GM18951 (cell line): ENCODE data around the gene NCAPG2.
"Not testable (repeated sequence)": the region's sequence is repeated elsewhere in the genome, so short reads cannot be mapped to it uniquely, and the experiment has no call there.

ENCODE experiments used
- POLR2A ChIP-seq: IDR thresholded peaks from 4 replicates; pipeline ENCODE4 v1.6.1; 2011; ENCODE audit warnings: mild to moderate bottlenecking; ENCODE audit not compliant: insufficient read length, insufficient read depth; ENCODE audit errors: extremely low read depth
- in situ Hi-C: fragments of 300-500 bp; cut with MboI; formaldehyde crosslinking; loops from one replicate; pipeline ENCODE4 v1.12.0; 2022; ENCODE audit warnings: low sequenced_read_pairs, mixed read lengths, inconsistent platforms; ENCODE audit not compliant: unreplicated experiment

The NCAPG2 gene

DNA sequence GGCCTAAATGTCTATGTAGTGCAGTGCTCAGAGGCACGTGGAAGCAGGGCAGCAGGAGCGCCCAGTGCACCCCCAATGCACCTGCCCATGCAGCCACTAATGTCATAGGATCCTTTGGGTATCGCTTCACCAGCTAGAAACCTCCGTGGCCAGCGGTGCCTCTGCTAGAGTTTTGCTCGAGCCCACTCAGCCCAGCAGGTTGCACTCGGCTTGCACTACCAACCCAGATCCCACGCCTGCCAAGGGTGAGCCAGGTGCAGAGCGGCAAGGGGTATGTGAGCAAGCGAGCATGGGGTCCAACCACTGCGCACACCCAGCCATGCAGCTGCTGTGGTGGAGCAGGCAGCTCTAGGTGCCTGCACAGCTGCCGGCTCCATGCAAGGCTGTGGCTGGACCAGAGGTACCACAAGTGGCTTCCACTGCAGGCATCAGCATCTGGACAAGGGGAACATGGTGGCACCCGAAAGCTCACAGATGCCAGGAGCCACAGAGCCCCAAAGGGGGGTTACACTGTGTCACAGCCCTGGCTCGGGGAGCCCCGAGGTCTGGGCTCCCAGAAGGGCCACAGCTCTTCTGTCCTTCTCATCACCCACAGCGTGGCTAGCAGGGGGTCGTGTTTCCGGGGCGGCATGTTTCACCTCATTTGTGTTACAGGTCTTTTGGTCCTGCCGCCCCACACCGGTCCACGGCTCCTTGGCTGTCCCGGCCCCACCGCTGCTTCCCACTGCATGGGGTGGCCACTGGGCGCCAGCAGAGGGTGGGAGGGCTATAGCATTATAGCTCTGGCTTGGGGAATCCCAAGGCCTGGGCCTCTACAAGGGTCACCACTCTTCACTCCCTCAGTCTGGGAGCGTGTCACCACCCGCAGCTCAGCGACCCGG lies 2.3 kb upstream of the NCAPG2 start:
- in situ Hi-C loops = no loop called here
- TF ChIP-seq POLR2A = no peak

DNA sequence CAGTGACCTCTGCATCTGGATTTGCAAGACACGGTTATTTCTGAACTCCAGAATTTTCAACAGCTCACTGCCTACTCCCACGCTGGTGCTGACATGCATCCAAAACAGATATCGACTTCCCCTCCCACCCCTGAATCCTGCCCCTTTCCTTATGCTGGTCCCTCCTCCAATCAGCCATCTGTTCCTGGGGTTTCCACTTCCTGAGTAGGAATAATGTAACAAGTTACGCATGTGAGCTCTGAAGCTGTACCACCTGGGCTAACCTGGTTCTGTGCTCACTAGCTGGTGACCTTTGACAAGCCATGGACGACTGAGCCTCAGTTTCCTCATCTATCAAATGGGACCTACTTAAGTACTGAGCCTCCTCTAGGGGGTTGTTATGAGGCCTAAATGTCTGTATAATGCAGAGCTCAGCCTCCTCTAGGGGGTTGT lies 1.7 kb upstream of the NCAPG2 start:
- no peak for TF ChIP-seq POLR2A
- in situ Hi-C loops = no loop called here

DNA sequence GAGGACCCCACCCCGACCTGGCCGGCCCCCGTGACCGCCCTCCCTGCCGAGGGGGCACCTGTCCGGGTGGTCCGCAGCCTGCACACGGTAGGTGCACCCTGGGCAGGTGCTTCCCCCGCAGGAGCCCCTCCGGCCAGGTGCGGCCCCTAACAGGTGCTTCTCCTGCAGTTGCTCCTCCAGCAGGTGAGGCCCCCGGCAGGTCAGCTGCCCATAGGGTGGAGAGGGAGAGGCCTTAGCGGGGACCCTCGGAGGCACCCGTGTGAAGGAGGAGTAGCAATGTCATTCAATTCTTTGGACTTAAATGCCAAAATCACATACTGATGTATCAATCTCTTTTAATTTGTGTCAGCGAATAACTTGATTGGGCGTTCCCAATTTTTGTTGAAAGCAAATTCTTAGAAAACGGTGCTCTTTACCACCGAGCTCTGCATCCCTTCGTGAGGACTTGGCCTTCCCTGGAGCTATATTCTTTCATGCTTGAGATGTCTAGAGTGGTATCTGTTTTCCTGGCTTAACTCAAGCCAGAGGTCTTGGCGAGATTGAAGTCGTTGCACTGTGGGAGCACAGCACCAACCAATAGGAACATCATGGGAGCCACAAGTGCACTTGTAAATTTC lies 738 bp upstream of the NCAPG2 start:
- TF ChIP-seq POLR2A = no peak
- in situ Hi-C loops = no loop called here

DNA sequence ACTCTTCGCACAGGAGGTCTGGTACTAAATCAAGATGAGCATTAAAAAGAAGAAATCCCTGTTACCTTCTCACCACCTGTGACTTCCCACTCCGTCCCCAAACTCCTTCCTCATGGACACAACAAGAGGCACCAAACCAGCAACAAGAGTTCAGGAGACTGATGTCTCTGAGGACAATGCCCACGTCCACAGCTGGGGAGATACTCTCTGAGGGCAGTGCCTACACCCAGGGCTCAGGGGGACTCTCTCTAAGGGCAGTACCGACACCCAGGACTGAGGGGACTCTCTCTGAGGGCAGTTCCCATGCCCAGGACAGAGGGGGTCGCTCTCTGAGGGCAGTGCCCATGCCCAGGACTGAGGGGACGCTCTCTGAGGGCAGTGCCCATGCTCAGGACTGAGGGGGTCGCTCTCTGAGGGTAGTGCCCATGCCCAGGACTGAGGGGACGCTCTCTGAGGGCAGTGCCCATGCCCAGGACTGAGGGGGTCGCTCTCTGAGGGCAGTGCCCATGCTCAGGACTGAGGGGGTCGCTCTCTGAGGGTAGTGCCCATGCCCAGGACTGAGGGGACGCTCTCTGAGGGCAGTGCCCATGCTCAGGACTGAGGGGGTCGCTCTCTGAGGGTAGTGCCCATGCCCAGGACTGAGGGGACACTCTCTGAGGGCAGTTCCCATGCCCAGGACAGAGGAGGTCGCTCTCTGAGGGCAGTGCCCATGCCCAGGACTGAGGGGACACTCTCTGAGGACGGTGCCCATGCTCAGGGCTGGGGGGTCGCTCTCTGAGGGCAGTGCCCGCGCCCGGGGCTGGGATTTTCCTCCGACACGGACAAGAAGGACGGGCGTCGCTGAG lies 703 bp downstream of the NCAPG2 start:
- in situ Hi-C loops = not testable (repeated sequence)

DNA sequence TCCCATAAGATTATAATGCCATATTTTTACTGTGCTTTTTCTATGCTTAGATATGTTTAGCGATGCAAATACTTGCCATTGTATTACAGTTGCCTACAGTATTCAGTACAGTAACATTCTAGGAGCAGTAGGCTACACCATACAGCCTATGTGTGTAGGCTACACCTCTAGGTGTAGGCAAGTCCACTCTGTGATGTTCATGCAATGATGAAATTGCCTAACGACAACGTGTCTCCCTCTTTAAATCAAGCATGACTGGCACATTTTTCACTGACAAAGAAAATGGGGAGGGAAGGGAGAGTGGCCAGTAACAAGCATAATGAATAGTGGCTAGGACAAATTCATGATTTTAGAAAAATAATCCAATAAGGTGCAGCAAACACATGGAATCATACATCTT lies 1.7 kb downstream of the NCAPG2 start:
- no peak for TF ChIP-seq POLR2A
- in situ Hi-C loops = no loop called here

DNA sequence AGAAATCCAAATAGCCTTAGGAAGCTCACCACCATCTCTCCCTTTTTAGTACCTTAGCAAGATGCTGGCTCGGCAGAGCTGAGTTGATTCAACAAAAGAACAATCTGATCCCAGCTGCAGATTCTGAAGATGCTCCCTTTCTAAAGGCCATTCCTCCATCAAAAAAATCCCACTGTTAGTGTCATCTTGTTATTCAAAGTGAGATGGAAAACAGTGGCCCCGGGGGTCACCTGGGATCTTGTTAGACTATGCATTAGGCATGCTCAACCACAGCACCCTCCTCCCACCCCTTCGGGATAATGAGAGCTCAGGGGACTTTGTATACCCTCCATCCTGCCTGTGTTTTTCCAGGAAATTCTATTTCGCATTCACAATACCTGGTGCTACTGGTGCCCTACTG lies 2.4 kb downstream of the NCAPG2 start:
- in situ Hi-C loops = no loop called here
- TF ChIP-seq POLR2A = no peak

DNA sequence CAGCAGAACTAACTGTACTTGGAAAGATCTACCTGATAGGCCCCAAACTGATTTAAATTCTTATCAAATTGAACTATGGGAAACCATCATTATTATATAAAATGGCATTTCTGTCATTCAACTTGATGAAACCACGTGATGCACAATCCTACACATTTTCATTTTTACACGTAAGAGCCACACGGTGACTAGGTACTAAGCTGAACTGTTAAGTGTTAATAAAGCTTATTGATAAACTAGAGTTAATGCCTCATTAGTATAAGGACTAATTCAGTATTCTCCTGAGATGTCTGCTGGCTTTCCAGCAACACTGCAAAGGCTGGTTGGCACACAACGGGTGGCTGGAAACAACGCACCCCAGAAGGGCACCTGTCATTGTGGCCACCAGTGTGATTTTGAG lies 4.6 kb downstream of the NCAPG2 start:
- no peak for TF ChIP-seq POLR2A
- in situ Hi-C loops = no loop called here

DNA sequence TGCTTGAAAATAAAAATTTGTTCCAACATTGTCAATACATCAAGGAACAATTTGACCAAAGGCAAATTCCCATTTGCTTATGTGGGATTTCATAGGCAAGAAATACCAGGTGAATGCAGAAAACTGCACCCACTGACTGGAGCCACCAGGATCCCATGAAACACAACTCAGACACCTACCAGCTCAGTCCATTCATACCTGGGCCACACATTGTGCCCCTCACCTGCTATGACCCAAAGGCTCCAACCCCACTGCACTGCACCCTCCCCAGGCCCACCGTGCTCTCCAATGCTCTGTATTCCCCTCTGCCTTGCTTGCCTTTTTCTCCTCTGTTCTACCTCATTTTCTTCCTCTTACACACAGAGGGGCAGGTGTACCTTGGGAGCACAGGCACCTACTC lies 5.3 kb downstream of the NCAPG2 start:
- in situ Hi-C loops = no loop called here
- TF ChIP-seq POLR2A = no peak

DNA sequence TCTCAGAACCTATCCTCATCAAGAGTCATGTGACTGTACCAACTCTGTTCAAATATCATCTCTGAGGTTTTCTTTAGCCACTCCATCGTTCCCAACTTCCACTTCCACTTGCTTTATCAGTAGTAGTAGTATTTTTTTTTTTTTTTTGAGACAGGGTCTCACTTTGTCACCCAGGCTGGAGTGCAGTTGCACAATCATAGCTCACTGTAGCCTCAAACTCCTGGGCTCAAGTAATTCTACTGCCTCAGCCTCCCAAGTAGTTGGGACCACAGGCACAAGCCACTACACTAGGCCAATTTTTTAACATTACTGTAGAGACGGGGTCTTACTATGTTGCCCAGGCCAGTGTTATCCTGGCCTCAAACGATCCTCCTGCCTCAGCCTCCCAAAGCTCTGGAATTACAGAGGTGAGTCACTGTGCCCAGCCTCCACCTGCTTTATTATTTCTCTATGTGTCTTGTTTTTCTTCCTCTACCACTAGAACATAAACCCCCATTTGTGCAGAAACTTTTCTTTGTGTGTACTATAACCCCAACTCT lies 5.9 kb downstream of the NCAPG2 start:
- no peak for TF ChIP-seq POLR2A

DNA sequence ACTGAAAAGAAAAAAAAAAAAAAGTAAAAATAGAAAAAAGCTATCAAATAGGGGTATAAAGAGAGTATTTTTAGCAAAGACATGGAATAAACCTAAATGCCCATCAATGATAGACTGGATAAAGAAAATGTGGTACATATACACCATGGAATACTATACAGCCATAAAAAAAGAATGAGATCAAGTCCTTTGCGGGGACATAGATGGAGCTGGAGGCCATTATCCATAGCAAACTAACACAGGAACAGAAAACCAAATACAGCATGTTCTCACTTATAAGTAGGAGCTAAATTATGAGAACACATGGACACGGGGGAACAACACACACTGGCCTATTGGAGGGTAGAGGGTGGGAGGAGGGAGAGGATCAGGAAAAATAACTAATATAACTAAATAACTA lies 7.0 kb downstream of the NCAPG2 start:
- in situ Hi-C loops = not testable (repeated sequence)

More for the DNA sequence above, 5.9 kb downstream of the NCAPG2 start:
- in situ Hi-C loops = no loop called here

DNA sequence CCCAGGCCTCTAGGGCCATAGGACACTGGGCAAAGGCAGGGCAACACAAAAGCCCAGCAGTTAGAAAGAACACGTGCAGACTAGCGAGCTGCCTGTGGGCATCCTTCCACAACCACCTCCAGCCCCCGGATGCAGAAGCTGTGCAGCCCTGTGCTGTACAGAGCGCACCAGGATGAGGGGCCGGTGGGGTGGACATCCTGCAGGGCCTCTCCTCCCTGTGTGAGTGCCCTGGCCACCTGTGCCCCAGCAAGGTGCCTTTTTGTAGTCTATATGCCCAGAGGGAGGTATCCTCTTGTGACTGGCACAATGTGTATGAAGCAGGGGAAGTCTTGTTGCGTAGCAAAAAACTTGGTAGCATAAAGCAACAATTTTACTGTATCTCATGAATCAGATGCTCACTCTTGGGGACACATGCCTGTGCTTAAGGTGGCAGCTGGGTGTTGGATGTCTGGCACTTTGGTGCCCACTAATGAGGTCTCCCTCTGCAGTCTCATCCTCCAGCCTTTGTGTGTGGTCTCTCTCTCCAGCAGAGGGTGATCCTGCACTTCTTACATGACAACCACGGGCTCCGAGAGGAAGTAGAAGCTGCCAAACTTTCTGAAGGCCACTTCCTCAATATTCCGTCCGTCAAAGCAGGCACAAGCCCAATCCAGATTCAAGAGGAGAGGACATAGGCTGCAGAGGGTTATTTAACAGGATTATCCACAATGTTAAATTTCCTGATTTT lies 8.7 kb downstream of the NCAPG2 start:
- no peak for TF ChIP-seq POLR2A
- in situ Hi-C loops = no loop called here

DNA sequence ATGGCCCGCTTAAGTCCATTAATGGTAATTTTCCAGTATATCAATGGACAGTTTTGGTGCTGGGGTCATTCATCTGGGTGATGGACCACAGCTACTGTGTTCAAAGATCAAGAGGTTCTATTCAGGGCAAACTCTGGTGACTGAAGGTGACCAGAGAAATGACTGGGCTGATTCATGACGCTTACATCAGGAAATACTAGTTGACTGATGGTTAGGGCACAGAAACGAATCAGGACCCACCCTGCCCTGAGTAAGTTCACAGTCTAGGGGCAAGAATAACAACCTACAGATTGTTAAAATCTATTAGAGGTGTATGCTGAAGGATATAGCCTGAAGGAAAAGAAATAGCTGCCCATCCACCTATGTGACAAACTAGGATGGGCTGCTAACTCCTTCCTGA lies 9.5 kb downstream of the NCAPG2 start:
- in situ Hi-C loops = no loop called here
- no peak for TF ChIP-seq POLR2A

DNA sequence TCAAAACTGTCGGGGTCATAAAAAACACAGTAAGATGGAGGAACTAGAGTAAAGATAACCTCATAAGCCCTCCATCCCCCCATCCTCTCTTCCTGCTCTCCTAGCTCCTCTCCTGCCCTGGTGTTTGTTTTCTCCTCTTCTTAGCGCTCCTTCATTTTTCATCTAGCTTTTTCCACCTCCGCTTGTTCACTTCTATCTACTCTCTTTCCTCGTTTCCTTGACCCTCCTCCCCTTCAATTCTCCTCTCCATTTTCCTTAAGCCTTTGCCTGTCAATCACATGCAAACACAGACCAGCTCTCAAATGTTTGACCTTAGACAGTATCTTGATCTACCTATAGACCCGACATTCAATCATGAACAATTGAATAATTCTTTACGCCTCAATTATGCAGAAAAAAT lies 10.0 kb downstream of the NCAPG2 start:
- no peak for TF ChIP-seq POLR2A
- in situ Hi-C loops = no loop called here

DNA sequence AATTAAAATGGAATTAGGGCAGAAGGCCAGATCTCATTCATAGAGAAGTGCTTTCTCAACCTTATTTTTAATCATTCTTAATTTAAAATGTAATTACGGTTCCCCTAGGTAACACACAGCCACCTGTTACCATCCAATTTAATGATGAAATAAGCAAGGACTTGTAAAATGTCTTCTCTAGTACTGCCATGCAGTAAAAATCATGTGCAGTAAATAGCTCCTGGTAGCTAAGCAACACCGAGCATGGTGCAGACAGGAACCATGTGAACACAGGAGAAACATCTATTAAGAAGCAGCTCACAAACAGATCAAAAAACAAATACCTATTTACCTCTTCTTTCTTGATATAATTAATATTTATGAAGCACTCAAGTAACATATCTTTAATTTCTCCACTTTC lies 15.1 kb downstream of the NCAPG2 start:
- no peak for TF ChIP-seq POLR2A
- in situ Hi-C loops = no loop called here
